ENCODE measurements around the gene MBNL1. TPM values are rescaled to one million over a fixed set of nuclear protein-coding genes. Genes with fewer than 3 reads are reported as not detected.

MBNL1 gene
- total RNA-seq, 6 experiments from 2014 or later: 200 to 291 (median 244) TPM

DNA sequence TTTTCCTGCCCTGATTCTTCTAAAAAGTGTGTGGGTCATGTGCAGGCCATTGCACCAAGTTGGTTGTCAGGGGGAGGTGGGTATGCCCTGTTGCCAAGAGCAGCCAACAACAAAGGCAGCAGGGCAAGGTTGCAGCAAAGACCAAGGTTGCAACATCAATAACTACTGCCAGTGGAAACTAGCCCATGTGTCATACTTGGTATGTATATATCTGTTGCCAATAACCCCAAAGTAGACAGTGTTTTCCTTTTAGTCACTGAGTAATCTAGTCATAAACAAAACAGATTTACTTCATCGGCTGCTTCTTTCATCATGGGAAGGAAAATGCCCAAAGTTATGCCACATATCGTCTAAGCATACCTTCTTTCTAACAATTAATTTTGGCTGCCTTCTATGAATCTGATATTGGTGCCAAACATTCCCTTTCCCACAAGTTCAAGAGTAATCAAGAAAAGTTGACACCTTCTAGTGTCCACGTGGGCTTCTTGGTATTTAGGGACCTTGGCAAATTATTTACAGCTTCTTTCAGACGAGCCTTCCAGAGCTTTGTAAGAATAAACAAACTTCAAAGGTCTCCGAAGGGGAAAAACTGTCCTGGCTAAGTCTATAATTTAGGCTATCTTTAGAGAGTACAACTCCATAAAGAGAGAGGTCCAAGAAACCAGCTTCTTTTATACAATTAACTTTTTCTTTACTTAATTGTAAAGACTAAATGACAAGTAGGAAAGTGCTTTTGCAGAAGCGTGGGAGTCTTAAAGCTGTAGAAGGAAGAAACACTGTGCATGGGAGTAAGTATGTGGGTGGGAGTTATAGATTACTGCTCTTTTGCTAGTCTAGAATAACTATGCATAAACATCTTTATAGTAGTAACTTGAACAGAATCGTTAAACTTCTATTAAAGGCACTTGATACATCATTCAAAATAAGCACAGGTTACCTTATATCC is 10.0 kb upstream of the MBNL1 start:
- DNase-seq: peak; percentile 99
- no peaks in the 10 kb centered on the region for H3K9me3 Mint-ChIP-seq
- H3K27me3 Mint-ChIP-seq (ENCODE audit: insufficient read depth): no peaks in the 10 kb centered on the region
- H3K4me1 Mint-ChIP-seq (ENCODE audit: low read depth): peaks cover 36% of the 10 kb centered on the region
- H3K27ac Mint-ChIP-seq: peak overlapping the region; percentile 85
- peak overlapping the region; percentile 55 for H3K4me3 Mint-ChIP-seq
- no peaks in the 10 kb centered on the region for H3K36me3 Mint-ChIP-seq (ENCODE audit: low read depth)
- TF ChIP-seq, protein P1, sequence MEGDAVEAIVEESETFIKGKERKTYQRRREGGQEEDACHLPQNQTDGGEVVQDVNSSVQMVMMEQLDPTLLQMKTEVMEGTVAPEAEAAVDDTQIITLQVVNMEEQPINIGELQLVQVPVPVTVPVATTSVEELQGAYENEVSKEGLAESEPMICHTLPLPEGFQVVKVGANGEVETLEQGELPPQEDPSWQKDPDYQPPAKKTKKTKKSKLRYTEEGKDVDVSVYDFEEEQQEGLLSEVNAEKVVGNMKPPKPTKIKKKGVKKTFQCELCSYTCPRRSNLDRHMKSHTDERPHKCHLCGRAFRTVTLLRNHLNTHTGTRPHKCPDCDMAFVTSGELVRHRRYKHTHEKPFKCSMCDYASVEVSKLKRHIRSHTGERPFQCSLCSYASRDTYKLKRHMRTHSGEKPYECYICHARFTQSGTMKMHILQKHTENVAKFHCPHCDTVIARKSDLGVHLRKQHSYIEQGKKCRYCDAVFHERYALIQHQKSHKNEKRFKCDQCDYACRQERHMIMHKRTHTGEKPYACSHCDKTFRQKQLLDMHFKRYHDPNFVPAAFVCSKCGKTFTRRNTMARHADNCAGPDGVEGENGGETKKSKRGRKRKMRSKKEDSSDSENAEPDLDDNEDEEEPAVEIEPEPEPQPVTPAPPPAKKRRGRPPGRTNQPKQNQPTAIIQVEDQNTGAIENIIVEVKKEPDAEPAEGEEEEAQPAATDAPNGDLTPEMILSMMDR (IDR thresholded peaks at IDR 0.05): no peak

DNA sequence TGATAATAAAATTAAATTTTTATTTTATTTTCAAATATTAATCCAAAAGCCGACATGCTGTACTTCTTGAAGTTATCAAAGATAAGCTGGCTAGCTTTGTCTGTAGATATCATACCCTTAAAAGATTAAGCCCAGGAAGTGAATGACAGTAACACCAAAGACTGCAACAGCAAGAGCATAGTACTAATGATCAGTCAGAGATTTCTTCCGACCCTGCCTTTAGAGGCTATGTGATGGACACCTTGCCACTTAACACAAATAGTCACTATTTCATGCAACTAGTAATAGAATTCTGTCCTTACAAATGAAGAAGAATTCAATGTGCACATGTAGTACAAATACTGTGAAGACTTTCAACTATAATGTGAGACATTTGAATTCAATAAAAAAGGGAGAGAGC is 9.3 kb upstream of the MBNL1 start:
- Mint-ChIP-seq H3K36me3 (ENCODE audit: low read depth) (no peaks in the 10 kb centered on the region), H3K9me3 (no peaks in the 10 kb centered on the region), H3K27me3 (ENCODE audit: insufficient read depth) (no peaks in the 10 kb centered on the region), H3K4me1 (ENCODE audit: low read depth) (peaks cover 43% of the 10 kb centered on the region), H3K27ac (peak overlapping the region; percentile 44), H3K4me3 (no peak overlapping the region)
- DNase-seq: no peak
- TF ChIP-seq, protein P1 (IDR thresholded peaks at IDR 0.05): no peak

DNA sequence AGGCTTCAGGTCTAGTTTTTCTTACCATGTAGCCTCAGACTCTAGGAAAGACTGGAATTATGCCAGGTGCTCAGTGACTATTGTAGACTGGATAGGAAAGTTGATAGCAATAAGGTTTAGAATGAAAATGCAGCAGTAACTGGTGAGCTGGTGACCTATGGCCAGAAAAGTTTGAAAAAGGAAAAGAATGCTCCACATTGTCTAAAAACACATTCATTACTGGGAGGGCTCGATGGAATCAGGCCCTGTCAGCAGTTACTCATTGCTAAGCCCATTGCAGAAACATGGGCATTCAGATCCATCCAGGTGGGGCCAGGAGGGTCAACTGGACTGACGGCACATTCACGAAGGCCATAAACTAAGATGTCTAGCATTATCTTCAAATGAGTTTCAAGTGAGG is 8.7 kb upstream of the MBNL1 start:
- TF ChIP-seq, protein P1 (IDR thresholded peaks at IDR 0.05): no peak
- Mint-ChIP-seq H3K4me1 (ENCODE audit: low read depth) (peaks cover 45% of the 10 kb centered on the region), H3K9me3 (no peaks in the 10 kb centered on the region), H3K27me3 (ENCODE audit: insufficient read depth) (no peaks in the 10 kb centered on the region), H3K36me3 (ENCODE audit: low read depth) (no peaks in the 10 kb centered on the region), H3K4me3 (no peak overlapping the region), H3K27ac (peak overlapping the region; percentile 44; the same call in 1 of the 2 replicates)
- no peak for DNase-seq

DNA sequence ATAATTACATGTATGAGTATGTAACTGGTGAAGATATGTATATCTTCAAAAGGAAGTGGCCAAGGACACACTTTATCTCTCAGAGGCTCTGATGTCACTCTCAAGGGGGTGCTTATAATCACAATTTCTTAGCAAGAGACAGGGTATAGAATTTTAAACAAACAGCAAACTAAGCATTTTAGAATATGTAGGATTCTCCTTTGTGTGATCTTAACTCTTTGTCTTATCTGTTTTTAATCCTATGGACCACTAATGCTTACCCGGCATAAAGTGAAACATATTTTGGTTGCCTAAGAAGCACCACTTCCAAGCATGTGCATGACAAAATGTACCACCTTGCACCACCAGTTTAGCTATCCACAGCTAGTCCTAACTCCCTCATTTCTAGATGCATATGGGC is 8.2 kb upstream of the MBNL1 start:
- DNase-seq: no peak
- Mint-ChIP-seq H3K9me3 (no peaks in the 10 kb centered on the region), H3K36me3 (ENCODE audit: low read depth) (no peaks in the 10 kb centered on the region), H3K27ac (no peak overlapping the region), H3K27me3 (ENCODE audit: insufficient read depth) (no peaks in the 10 kb centered on the region), H3K4me1 (ENCODE audit: low read depth) (peaks cover 50% of the 10 kb centered on the region), H3K4me3 (no peak overlapping the region)
- TF ChIP-seq, protein P1 (IDR thresholded peaks at IDR 0.05): no peak

DNA sequence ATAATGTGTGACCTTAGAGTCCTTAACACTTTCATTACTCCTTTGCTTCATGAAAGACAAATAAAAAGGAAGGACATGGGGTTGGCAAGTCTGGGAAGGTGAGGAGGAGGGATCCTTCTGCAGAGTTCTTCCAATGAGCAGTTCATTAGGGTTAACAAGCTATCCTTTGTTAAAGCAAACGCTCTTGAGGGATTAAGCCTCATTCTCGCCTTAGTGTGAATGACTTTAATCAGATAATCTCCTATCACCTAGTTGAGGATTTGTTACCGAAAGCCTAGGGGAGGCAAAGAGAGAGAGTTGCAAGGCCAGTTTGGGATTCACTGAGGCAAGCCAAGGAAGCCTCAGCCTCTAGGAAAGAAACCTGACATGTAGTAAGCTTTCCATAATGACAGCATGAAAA is 7.4 kb upstream of the MBNL1 start:
- Mint-ChIP-seq H3K27me3 (ENCODE audit: insufficient read depth) (no peaks in the 10 kb centered on the region), H3K9me3 (no peaks in the 10 kb centered on the region), H3K4me3 (no peak overlapping the region), H3K36me3 (ENCODE audit: low read depth) (no peaks in the 10 kb centered on the region), H3K4me1 (ENCODE audit: low read depth) (peaks cover 58% of the 10 kb centered on the region), H3K27ac (no peak overlapping the region)
- TF ChIP-seq, protein P1 (IDR thresholded peaks at IDR 0.05): no peak
- no peak for DNase-seq
